A673 (cell line): ENCODE measurements around the gene ZNF831.

Source experiments
- CTCF ChIP-seq: fragments of 300-800, 200-600 bp; sonication (generic); conservative IDR thresholded peaks from 2 replicates; pipeline ENCODE4 v1.5.1; 2017; ENCODE audit warnings: low read depth, mild to moderate bottlenecking, antibody characterized with exemption, low read length, moderate library complexity, mixed read lengths
- EZH2 ChIP-seq: fragments of 200-600 bp; sonication (generic); IDR thresholded peaks from 2 replicates; pipeline ENCODE4 v1.6.1; 2017; ENCODE audit warnings: borderline replicate concordance, low read depth, mild to moderate bottlenecking, mixed read lengths, antibody characterized with exemption, low read length; ENCODE audit not compliant: poor library complexity, severe bottlenecking

DNA sequence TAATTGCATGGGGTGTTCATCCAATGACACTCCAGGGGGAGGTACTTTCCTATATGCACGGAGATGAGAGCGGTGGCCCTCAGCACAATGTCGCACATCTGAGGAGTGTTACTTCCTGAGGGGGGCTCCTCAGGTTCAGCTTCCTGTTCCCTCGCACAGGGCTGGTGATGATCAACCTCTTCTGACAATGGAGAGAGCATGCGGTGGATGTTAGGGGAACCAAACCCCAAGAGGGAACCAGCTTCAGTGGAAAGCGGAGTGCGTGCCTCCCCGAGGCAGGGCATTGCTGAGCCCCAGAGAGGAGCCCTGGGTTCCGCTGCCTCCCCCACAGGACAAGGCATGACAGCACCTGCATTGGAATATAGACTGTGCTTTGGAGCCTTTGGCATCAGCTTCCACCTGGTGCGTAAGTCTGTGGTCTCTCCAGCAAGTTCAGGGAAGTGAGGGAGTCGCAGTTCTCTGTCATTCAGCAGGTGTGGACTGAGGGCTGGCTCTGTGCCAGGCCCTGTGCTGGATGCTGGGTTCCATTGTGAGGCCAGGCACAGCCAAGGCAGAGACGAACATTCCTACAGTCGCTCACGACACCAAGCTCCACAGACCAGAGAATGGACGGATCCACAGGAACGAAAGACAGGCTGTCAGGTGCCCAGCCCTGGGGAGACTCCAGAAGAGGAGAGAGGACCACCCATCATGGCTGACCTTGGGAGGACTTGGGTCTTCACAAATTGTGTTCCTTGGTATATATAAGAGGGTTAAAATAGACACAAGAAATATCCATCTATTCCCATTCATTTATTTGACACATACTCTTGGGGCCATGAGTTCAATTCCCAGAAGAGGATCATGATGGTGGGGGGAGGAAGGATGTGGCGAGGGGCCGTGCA lies 3.9 kb upstream of the ZNF831 start:
- TF ChIP-seq EZH2 (no peak), CTCF (no peak)
